ENCODE data around the gene CDH13. TPM values are rescaled to one million over a fixed set of nuclear protein-coding genes. Genes with fewer than 3 reads are reported as not detected.

Gene CDH13
- total and polyA plus RNA-seq, 2 experiments from 2014 or later: 1.6 to 4.4 TPM

GRCh38 chr16:83443972-83444371 lies 817.2 kb downstream of the CDH13 start:
- Mint-ChIP-seq H3K9me3 (no peaks in the 10 kb centered on the region), H3K27ac (no peak overlapping the region), H3K4me3 (no peak overlapping the region), H3K36me3 (ENCODE audit: low read depth) (no peaks in the 10 kb centered on the region), H3K4me1 (no peaks in the 10 kb centered on the region), H3K27me3 (ENCODE audit: insufficient read depth, low read depth, poor library complexity) (peaks cover 2% of the 10 kb centered on the region)
- Histone ChIP-seq H3K4me3 (no peak overlapping the region), H3F3A (replicated peaks; ENCODE audit: low read depth) (no peaks in the 10 kb centered on the region), H3K36me3 (ENCODE audit: insufficient read depth) (no peaks in the 10 kb centered on the region), H3K4me2 (no peak overlapping the region), H3K9me2 (ENCODE audit: insufficient read depth) (no peaks in the 10 kb centered on the region), H4K20me1 (replicated peaks; ENCODE audit: insufficient read depth) (no peaks in the 10 kb centered on the region), H3K27me3 (ENCODE audit: insufficient read depth) (no peaks in the 10 kb centered on the region), H2AFZ (no peak overlapping the region), H3K4me1 (ENCODE audit: insufficient read depth) (no peaks in the 10 kb centered on the region), H3K79me2 (replicated peaks; ENCODE audit: insufficient read depth) (no peaks in the 10 kb centered on the region), H3K27ac (ENCODE audit: low read depth) (no peak overlapping the region)
- DNase-seq (ENCODE audit: low spot score) (no peak), ATAC-seq (no peak)
- TF ChIP-seq, protein P1, sequence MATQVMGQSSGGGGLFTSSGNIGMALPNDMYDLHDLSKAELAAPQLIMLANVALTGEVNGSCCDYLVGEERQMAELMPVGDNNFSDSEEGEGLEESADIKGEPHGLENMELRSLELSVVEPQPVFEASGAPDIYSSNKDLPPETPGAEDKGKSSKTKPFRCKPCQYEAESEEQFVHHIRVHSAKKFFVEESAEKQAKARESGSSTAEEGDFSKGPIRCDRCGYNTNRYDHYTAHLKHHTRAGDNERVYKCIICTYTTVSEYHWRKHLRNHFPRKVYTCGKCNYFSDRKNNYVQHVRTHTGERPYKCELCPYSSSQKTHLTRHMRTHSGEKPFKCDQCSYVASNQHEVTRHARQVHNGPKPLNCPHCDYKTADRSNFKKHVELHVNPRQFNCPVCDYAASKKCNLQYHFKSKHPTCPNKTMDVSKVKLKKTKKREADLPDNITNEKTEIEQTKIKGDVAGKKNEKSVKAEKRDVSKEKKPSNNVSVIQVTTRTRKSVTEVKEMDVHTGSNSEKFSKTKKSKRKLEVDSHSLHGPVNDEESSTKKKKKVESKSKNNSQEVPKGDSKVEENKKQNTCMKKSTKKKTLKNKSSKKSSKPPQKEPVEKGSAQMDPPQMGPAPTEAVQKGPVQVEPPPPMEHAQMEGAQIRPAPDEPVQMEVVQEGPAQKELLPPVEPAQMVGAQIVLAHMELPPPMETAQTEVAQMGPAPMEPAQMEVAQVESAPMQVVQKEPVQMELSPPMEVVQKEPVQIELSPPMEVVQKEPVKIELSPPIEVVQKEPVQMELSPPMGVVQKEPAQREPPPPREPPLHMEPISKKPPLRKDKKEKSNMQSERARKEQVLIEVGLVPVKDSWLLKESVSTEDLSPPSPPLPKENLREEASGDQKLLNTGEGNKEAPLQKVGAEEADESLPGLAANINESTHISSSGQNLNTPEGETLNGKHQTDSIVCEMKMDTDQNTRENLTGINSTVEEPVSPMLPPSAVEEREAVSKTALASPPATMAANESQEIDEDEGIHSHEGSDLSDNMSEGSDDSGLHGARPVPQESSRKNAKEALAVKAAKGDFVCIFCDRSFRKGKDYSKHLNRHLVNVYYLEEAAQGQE (IDR thresholded peaks at IDR 0.05; ENCODE audit: unreplicated experiment): no peak
- no peak for TF ChIP-seq ZNF462 (CRISPR knock-in tag; IDR thresholded peaks at IDR 0.05)
- no peak for TF ChIP-seq CREB1 (CRISPR knock-in tag; IDR thresholded peaks at IDR 0.05; ENCODE audit: low read depth)
- TF ChIP-seq, protein P2, sequence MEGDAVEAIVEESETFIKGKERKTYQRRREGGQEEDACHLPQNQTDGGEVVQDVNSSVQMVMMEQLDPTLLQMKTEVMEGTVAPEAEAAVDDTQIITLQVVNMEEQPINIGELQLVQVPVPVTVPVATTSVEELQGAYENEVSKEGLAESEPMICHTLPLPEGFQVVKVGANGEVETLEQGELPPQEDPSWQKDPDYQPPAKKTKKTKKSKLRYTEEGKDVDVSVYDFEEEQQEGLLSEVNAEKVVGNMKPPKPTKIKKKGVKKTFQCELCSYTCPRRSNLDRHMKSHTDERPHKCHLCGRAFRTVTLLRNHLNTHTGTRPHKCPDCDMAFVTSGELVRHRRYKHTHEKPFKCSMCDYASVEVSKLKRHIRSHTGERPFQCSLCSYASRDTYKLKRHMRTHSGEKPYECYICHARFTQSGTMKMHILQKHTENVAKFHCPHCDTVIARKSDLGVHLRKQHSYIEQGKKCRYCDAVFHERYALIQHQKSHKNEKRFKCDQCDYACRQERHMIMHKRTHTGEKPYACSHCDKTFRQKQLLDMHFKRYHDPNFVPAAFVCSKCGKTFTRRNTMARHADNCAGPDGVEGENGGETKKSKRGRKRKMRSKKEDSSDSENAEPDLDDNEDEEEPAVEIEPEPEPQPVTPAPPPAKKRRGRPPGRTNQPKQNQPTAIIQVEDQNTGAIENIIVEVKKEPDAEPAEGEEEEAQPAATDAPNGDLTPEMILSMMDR (conservative IDR thresholded peaks at IDR 0.05; ENCODE audit: low read depth in 2 of 2): no peak
- no peak for TF ChIP-seq STAT1 (IDR thresholded peaks at IDR 0.05; ENCODE audit: unreplicated experiment)
- TF ChIP-seq EZH2 (IDR thresholded peaks at IDR 0.05; ENCODE audit: low read depth, unreplicated experiment): no peak
- no peak for TF ChIP-seq POLR2AphosphoS5 (IDR thresholded peaks at IDR 0.05; ENCODE audit: low read depth)
- no peak for TF ChIP-seq ZNF331 (CRISPR knock-in tag; IDR thresholded peaks at IDR 0.05; ENCODE audit: low read depth)
- TF ChIP-seq NANOG (IDR thresholded peaks at IDR 0.05; ENCODE audit: borderline replicate concordance): no peak
- no peak for TF ChIP-seq ZNF114 (CRISPR knock-in tag; IDR thresholded peaks at IDR 0.05)
- TF ChIP-seq EZH2phosphoT487 (IDR thresholded peaks at IDR 0.05; ENCODE audit: unreplicated experiment): no peak
- no peak for TF ChIP-seq ETS1 (IDR thresholded peaks at IDR 0.05)

Data from GM23338 (cell line).